GM12878 (cell line): Measurements from ENCODE around the gene ARHGAP30. TPM values are rescaled to one million over a fixed set of nuclear protein-coding genes. Genes with fewer than 3 reads are reported as not detected.

Source experiments
- CHD4 ChIP-seq: fragments of 200-600 bp; sonication (generic); IDR thresholded peaks from 2 replicates; pipeline ENCODE4 v1.6.1; 2016; ENCODE audit warnings: mild to moderate bottlenecking
- E2F4 ChIP-seq: IDR thresholded peaks from 2 replicates; pipeline ENCODE4 v1.6.1; 2012; ENCODE audit warnings: low read depth, low read length, improper control_type of control experiment
- EED ChIP-seq: sonication (generic); IDR thresholded peaks from 2 replicates; pipeline ENCODE4 v1.6.1; 2016; ENCODE audit warnings: antibody characterized with exemption, low read depth
- ELK1 ChIP-seq: IDR thresholded peaks from 2 replicates; pipeline ENCODE4 v1.6.1; 2012; ENCODE audit warnings: low read depth, low read length, improper control_type of control experiment
- FOS ChIP-seq: IDR thresholded peaks from 3 replicates; pipeline ENCODE4 v1.6.1; 2011; ENCODE audit warnings: borderline replicate concordance; ENCODE audit not compliant: insufficient read length; ENCODE audit errors: extremely low read depth
- POU2F2 ChIP-seq: IDR thresholded peaks from 3 replicates; pipeline ENCODE4 v1.6.1; 2011; ENCODE audit warnings: low read depth, mild to moderate bottlenecking, low read length, borderline replicate concordance
- RFX5 ChIP-seq: IDR thresholded peaks from 2 replicates; pipeline ENCODE4 v1.6.1; 2011; ENCODE audit warnings: low read depth, low read length, improper control_type of control experiment
- SIX5 ChIP-seq: IDR thresholded peaks from 2 replicates; pipeline ENCODE4 v1.6.1; 2011; ENCODE audit warnings: mild to moderate bottlenecking, low read depth, low read length, moderate library complexity; ENCODE audit not compliant: severe bottlenecking
- SKIL ChIP-seq: fragments of 450-650 bp; IDR thresholded peaks from 2 replicates; pipeline ENCODE4 v1.6.1; 2017; ENCODE audit warnings: mild to moderate bottlenecking, low read depth, inconsistent platforms; ENCODE audit not compliant: poor library complexity, severe bottlenecking
- SP1 ChIP-seq: IDR thresholded peaks from one replicate; pipeline ENCODE4 v1.6.1; 2011; ENCODE audit warnings: low read depth, low read length
- SRF ChIP-seq, 2 experiments: IDR thresholded peaks; 2 replicates each; pipeline ENCODE4 v1.6.1; 2011; ENCODE audit warnings: low read depth in 2 of 2, low read length in 2 of 2, mild to moderate bottlenecking in 1 of 2, moderate library complexity in 1 of 2
- TCF7 ChIP-seq: IDR thresholded peaks from 2 replicates; pipeline ENCODE4 v1.6.1; 2014; ENCODE audit warnings: antibody characterized with exemption, borderline replicate concordance
- YBX1 ChIP-seq: fragments of 450-650 bp; IDR thresholded peaks from 2 replicates; pipeline ENCODE4 v1.6.1; 2016; ENCODE audit warnings: antibody characterized with exemption
- ZZZ3 ChIP-seq: IDR thresholded peaks from 2 replicates; pipeline ENCODE4 v1.6.1; 2011; ENCODE audit warnings: low read depth; ENCODE audit not compliant: control insufficient read depth, insufficient read length
- polyA plus RNA-seq, 11 experiments: library from polyadenylated mRNA; depleted of rRNA in 4 of 11; unstranded in 6 of 11; stranded (reverse) in 5 of 11; fragments of >200 nt; fragmentation: Nextera tagmentation in 4 of 11; fragmentation: Illumina TruSeq in 1 of 11; extraction: Ambion mirVana in 4 of 11; extraction: Trizol in 1 of 11; gene quantifications; 1 replicate in 1 of 11; 2 replicates in 10 of 11; pipeline versions ENCODE4 v1.2.1 to v1.2.3, GENCODE V29; 2011 to 2016; ENCODE audit warnings: inconsistent platforms in 2 of 11, missing spikeins in 2 of 11, low read depth in 1 of 11
- total RNA-seq, 4 experiments: library from RNA; depleted of rRNA in 3 of 4; stranded (reverse); fragments of >200 nt in 3 of 4; fragmentation: Illumina TruSeq in 1 of 4; extraction: Trizol in 1 of 4; gene quantifications; 2 replicates each; pipeline versions ENCODE4 v1.2.1 to v1.2.3, GENCODE V29; 2013 to 2021
- TF ChIP-seq, protein P1 (sequence below): fragments of 450-650 bp; formaldehyde crosslinking; IDR thresholded peaks from 2 replicates; pipeline ENCODE4 v1.4.0; 2020; ENCODE audit warnings: mild to moderate bottlenecking, moderate library complexity
- TF ChIP-seq, protein P2 (sequence below), 3 experiments: IDR thresholded peaks in 2 of 3; conservative IDR thresholded peaks in 1 of 3; 2 replicates each; pipeline ENCODE4 v1.5.1; 2011; ENCODE audit warnings: low read depth in 3 of 3, low read length in 3 of 3, mild to moderate bottlenecking in 3 of 3, control low read depth in 2 of 3, moderate library complexity in 2 of 3, inconsistent platforms in 1 of 3, mixed read lengths in 1 of 3; ENCODE audit not compliant: control insufficient read depth in 2 of 3, insufficient read depth in 1 of 3; ENCODE audit errors: extremely low read depth in 1 of 3

The ARHGAP30 gene
- total and polyA plus RNA-seq, 10 of the 15 experiments (the other 5 are each of a cell fraction or from before 2014, with no cell fraction given), result 12.9 to 143 (median 76.3) TPM

DNA sequence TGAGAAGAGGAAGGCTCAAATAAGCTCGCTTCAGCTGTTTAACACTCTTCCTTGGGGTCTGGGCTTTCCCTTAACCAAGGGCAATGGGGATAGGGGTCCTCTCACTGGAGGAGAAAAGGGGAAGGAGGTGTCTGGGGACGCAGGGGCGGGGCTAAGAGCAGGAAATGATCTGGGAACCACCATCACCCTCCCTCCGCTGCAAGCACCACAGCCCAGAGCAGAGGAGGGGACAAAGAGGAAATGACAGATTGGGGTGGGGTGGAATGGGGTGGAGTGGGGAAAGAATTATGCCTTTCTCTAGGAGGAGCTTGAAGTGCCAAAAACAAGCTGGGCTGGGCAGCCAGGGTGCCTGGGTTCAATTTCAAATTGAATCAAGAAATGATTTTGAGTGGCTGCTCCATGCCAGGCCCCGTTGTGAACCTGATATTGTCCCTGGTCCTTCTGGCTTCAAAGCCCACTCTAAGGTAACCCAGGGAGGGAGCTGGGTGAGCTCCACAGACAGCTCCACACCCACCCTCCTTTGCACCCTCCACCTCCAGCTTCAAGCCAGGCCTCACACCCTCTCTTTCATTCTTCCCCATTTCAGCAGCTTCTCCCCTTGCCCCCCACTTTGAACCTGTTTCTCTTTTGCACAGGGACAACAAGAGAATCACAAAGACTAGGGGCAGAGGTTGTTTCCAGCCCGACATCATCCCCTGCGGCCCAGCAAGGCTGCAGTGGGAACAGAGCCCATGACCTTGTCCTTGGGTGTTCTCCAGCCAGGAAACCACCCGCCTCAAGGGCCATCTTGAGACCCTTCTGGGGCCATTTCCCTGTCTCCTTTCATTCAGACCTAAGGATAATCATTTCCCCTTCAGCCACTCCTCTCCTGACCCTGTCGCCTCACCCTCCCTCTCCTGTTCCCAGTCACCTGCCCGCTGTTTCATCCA lies 1.1 kb downstream of the ARHGAP30 start (continued):
- TF ChIP-seq POU2F2 (peak; percentile 44; the same call in 2 of the 3 replicates), ELK1 (no peak), YBX1 (no peak), TCF7 (no peak), RFX5 (no peak), E2F4 (no peak), ZZZ3 (no peak), SP1 (no peak), SKIL (no peak), SRF (IDR thresholded peaks at IDR 0.05; ENCODE audit: low read depth in 2 of 2, low read length in 2 of 2) (0 out of 4 replicates have a peak, but pooled peaks of 1 of the 2 experiments have one; percentile 36), CHD4 (no peak), EED (peak; percentile 48), FOS (no peak), SIX5 (no peak)
- TF ChIP-seq, protein P1, sequence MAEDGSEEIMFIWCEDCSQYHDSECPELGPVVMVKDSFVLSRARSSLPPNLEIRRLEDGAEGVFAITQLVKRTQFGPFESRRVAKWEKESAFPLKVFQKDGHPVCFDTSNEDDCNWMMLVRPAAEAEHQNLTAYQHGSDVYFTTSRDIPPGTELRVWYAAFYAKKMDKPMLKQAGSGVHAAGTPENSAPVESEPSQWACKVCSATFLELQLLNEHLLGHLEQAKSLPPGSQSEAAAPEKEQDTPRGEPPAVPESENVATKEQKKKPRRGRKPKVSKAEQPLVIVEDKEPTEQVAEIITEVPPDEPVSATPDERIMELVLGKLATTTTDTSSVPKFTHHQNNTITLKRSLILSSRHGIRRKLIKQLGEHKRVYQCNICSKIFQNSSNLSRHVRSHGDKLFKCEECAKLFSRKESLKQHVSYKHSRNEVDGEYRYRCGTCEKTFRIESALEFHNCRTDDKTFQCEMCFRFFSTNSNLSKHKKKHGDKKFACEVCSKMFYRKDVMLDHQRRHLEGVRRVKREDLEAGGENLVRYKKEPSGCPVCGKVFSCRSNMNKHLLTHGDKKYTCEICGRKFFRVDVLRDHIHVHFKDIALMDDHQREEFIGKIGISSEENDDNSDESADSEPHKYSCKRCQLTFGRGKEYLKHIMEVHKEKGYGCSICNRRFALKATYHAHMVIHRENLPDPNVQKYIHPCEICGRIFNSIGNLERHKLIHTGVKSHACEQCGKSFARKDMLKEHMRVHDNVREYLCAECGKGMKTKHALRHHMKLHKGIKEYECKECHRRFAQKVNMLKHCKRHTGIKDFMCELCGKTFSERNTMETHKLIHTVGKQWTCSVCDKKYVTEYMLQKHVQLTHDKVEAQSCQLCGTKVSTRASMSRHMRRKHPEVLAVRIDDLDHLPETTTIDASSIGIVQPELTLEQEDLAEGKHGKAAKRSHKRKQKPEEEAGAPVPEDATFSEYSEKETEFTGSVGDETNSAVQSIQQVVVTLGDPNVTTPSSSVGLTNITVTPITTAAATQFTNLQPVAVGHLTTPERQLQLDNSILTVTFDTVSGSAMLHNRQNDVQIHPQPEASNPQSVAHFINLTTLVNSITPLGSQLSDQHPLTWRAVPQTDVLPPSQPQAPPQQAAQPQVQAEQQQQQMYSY (CRISPR knock-in tag), result no peak
- TF ChIP-seq, protein P2, sequence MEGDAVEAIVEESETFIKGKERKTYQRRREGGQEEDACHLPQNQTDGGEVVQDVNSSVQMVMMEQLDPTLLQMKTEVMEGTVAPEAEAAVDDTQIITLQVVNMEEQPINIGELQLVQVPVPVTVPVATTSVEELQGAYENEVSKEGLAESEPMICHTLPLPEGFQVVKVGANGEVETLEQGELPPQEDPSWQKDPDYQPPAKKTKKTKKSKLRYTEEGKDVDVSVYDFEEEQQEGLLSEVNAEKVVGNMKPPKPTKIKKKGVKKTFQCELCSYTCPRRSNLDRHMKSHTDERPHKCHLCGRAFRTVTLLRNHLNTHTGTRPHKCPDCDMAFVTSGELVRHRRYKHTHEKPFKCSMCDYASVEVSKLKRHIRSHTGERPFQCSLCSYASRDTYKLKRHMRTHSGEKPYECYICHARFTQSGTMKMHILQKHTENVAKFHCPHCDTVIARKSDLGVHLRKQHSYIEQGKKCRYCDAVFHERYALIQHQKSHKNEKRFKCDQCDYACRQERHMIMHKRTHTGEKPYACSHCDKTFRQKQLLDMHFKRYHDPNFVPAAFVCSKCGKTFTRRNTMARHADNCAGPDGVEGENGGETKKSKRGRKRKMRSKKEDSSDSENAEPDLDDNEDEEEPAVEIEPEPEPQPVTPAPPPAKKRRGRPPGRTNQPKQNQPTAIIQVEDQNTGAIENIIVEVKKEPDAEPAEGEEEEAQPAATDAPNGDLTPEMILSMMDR (IDR thresholded peaks at IDR 0.05 in 2 of 3, conservative IDR thresholded peaks at IDR 0.05 in 1 of 3; ENCODE audit: control insufficient read depth in 2 of 3, extremely low read depth in 1 of 3, insufficient read depth in 1 of 3, low read depth in 3 of 3, low read length in 3 of 3), result no peak
